IMR-90 (cell line): ENCODE measurements around the gene LDLRAD3.

ENCODE experiments used
- CEBPB ChIP-seq: IDR thresholded peaks from 2 replicates; pipeline ENCODE4 v1.6.1; 2012; ENCODE audit warnings: low read depth, low read length, improper control_type of control experiment
- CTCF ChIP-seq: conservative IDR thresholded peaks from 2 replicates; pipeline ENCODE4 v1.5.1; 2012; ENCODE audit warnings: mild to moderate bottlenecking, low read depth, low read length, improper control_type of control experiment
- ELK1 ChIP-seq: fragments of 150-350 bp; IDR thresholded peaks from 2 replicates; pipeline ENCODE4 v1.6.1; 2016; ENCODE audit warnings: low read depth, mild to moderate bottlenecking, low read length, moderate library complexity, borderline replicate concordance
- FOS ChIP-seq: fragments of 150-350 bp; IDR thresholded peaks from 2 replicates; pipeline ENCODE4 v1.6.1; 2016; ENCODE audit warnings: low read depth, low read length
- MAZ ChIP-seq: IDR thresholded peaks from 2 replicates; pipeline ENCODE4 v1.6.1; 2012; ENCODE audit warnings: low read depth, mild to moderate bottlenecking, low read length, improper control_type of control experiment, moderate library complexity, borderline replicate concordance
- NFE2L2 ChIP-seq: fragments of 150-350 bp; IDR thresholded peaks from 2 replicates; pipeline ENCODE4 v1.6.1; 2016; ENCODE audit warnings: low read depth, mild to moderate bottlenecking, low read length
- POLR2A ChIP-seq: IDR thresholded peaks from 2 replicates; pipeline ENCODE4 v1.6.1; 2012; ENCODE audit warnings: mild to moderate bottlenecking, low read depth, low read length
- RAD21 ChIP-seq: IDR thresholded peaks from 2 replicates; pipeline ENCODE4 v1.6.1; 2012; ENCODE audit warnings: low read length, improper control_type of control experiment
- RFX5 ChIP-seq: IDR thresholded peaks from 2 replicates; pipeline ENCODE4 v1.8.0; 2012; ENCODE audit warnings: low read depth, mild to moderate bottlenecking, low read length, moderate library complexity

- TF ChIP-seq CTCF (no peak), RAD21 (no peak), NFE2L2 (no peak), FOS (no peak), POLR2A (no peak), MAZ (no peak), CEBPB (no peak), RFX5 (no peak), ELK1 (no peak)
Observed at GRCh38 chr11:35909511-35910265, 34.2 kb upstream of the LDLRAD3 start.
